Measurements from ENCODE around the gene ERAL1.
"Not testable (repeated sequence)": the region's sequence is repeated elsewhere in the genome, so short reads cannot be mapped to it uniquely, and the experiment has no call there.

The ERAL1 gene

DNA sequence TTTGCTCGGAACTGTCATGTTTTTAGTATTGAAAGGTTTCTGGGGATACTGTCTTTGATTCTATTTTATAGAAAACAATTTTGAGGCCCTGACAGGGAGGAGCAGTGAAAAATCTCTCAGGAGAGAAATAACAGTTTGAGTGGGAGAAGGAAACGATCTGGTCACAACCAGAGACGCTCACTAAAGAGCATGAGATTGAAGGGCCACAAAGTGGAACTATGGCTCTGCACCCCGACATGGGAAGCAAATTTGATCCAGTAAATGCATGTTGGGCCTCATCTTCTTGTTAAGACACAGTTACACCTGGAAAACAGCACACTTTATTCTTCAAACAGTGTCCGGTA is 492 bp downstream of the ERAL1 start:
- DNase-seq: no peak

DNA sequence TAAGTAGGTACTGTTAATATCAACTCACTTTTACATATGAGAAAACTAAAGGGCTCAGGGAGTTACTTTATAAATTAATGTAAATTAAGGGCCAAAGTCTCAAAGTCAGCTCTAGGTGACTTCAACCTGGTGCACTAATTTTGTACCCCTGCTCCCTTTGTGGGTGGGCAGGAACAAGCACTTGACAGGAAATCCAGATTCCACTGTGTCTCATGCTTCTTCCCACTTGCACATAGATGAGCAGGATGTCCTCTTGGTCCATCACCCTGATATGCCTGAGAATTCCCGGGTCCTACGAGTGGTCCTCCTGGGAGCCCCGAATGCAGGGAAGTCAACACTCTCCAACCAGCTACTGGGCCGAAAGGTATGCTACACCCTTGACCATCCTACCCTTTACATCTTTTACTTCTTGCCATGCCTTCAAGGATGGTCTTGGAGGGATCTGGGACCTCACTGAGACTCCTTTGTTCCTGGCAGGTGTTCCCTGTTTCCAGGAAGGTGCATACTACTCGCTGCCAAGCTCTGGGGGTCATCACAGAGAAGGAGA is 1.3 kb downstream of the ERAL1 start:
- no peak for DNase-seq

DNA sequence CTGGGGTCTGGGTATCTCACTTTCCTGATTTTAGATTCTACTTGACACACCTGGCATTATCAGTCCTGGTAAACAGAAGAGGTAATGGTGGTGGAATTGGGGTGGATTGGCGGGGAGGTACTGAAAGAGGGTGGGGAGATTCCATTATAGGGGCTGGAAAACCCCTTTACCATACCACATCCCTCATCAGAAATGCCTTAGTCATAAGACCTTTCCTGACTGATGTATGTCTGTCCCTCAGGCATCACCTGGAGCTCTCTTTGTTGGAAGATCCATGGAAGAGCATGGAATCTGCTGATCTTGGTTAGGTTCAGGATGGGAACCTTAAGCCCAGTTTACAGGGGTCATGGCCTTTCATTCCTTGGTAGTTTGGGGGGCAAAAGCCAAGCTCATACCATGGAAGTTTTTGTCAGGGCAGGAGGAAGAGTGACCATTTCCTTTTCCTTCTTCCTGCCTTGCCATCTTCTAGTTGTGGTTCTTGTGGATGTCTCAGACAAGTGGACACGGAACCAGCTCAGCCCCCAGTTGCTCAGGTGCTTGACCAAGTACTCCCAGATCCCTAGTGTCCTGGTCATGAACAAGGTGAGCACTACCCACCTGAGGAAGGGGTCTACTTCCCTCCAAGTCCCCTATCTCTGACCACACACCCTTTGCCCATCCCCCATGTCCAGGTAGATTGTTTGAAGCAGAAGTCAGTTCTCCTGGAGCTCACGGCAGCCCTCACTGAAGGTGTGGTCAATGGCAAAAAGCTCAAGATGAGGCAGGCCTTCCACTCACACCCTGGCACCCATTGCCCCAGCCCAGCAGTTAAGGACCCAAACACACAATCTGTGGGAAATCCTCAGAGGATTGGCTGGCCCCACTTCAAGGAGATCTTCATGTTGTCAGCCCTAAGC is 3.3 kb downstream of the ERAL1 start:
- DNase-seq: no peak

DNA sequence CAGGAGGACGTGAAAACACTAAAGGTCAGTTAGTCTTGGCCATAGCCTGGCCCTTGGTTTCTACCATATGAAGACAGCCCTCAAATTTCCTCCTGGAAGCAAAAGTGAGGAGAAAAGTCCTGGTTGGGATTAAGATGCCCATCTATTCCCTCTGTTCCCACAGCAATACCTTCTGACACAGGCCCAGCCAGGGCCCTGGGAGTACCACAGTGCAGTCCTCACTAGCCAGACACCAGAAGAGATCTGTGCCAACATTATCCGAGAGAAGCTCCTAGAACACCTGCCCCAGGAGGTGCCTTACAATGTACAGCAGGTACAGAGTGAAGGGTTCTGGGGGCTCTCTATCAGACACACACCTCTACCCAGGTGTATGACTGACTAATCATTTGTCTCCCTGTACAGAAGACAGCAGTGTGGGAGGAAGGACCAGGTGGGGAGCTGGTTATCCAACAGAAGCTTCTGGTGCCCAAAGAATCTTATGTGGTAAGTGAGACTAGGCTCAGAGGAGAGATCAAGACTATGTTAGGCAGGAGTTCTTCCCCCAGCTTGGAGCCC is 4.1 kb downstream of the ERAL1 start:
- no peak for DNase-seq

DNA sequence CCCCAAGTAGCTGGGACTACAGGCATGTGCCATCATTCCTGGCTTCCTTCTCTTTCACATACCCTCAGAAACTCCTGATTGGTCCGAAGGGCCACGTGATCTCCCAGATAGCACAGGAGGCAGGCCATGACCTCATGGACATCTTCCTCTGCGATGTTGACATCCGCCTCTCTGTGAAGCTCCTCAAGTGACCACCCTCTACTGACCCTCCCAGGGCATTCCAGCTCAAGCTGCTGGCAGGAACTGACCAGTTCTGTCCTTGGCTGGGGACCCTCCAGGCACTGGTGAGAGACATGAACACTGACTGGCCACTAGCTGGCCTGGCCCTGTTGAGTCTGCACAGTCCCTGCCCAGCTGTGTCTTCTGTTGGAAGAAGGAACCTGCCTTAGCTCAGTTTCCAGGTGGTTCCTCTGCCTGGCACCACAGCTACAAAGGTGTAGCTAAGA is 5.6 kb downstream of the ERAL1 start:
- DNase-seq: no peak

DNA sequence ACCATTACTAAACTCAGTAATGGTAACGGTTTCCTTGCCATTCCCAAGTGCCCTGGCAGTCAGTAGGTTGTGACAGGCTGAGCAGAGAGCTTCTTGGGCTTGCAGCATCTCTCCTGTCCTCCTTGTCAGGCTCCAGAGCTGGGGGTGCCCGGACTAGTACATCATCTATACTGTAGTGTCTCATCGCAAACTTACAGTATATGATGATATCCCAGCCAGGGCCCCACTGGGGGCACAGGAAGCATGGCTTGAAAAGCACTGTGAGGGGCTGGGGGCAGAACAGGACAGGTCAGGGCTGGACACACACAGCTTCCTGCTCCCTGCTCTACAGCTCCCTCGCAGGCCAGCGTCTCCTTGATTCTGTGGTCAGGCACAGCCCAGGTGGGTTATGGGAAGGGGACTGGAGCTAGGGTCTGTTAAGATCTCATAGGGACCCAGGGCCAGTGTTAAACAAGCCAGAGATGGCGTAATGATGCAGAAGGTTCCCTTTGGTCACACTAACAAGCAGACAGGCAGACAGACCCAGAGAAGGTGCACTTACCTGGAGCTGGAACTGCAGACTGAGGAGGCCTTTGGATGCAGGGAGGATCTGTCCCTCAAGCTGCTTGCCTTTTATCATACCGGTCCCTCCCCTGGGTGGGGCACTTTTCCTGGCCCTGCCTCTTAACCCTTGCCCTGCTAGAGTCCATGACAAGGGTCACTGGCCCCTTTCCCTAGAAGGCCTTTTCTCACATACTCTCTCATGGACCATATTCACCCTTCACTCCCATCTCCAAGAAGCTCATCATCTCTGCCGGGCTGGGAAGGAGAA is 6.8 kb downstream of the ERAL1 start:
- no peak for DNase-seq

DNA sequence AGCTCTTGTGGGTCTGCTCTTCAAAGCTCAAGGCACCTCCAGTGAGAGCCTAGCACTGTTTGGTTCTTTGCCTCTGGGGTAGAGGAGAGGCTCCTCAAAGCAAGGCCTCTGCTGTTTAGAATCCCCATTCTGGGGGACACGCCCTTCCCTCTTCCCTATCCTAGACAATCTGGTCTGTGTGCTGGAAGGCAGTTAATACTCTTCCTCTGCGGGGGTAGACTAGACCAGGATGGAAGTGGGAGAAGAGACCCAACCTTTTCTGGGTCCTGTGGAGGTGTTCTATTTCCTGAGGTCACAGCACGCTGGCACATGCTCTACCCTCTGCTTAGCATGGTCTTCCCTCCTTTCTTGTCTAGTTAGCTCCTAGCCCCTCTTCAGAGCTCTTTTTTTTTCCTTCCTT is 7.7 kb downstream of the ERAL1 start:
- DNase-seq: no peak

DNA sequence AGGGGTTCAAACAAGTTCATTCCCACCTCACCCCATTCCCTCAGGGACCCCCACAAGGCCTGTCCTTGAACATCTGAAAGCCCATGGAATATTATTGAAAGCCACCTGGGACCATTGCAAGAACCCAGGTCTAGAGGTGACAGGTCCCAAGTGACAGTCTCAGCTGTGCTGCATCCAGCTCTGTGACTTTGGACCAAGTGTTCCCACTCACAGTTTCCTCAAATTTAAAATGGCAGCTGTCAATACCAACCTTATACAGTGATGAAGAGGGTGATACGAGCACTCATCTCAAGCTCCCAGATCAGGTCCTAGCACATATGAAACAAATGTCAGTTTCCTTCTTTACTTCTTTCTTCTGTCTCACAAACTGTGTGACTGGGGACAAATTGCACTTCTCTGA is 9.1 kb downstream of the ERAL1 start:
- DNase-seq: no peak

DNA sequence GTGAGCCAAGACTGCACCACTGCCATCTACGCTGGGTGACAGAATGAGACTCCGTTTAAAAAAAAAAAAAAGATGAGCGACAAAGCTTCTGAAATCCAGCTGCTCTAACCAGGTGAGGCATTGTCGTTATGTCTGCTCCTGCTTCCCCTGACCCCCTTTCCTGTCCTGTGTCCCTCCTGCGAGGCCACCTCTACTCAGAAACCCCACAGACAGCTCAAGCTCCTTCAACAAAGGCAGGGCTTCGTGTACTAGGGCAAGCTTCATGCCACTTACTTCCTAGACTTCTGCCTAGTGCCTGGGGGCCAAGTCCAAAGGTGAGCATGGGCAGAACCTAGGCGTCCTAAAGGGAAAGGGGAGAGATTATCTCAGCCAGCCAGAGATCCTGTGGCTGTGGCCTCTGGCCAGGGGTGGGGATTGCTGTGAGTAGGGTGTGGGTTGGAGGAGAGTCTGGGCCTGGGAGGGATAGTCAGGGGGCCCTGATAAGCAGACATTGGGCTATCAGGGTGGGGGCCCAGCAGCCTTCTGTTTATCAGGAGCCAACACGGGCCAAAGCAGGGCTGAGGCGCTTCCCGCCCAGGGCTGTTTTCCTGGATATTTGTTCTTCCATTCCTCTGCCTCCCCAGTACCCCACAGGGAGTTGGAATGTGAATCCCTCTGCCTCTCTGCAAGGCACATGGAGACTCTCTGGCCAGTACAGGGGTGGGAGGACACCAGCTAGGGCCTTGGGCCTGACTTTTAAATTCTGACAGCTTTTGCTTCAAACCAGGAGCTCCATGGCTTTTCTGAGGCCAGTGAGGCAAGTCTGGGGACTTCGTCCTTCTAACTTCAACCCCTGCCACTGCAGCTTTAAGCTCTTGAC is 10.4 kb downstream of the ERAL1 start:
- DNase-seq: no peak

DNA sequence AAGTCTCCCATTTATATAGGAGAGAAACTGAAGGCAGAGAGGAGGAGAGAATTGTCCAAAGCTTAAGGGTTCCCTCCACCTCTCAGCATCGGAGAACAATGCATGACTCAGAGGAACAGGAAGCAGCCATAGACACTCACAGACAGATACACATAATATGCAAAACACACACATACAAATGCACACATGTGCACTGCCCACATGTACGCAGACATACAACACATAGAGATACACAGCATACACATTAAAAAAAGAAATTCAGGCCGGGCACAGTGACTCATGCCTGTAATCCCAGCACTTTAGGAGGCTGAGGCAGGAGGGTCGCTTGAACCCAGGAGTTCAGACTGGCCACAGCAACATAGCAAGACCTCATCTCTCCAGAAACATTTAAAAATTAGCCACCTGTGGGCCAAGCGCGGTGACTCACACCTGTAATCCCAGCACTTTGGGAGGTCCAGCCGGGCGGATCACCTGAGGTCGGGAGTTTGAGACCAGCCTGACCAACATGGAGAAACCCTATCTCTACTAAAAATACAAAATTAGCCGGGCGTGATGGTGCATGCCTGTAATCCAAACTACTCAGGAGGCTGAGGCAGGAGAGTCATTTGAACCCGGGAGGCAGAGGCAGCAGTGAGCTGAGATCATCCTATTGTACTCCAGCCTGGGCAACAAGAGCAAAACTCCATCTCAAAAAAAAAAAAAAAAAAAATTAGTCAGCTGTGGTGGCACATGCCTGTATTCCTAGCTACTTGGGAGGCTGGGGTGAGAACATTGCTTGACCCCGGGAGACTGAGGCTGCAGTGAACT is 11.3 kb downstream of the ERAL1 start:
- no peak for DNase-seq

DNA sequence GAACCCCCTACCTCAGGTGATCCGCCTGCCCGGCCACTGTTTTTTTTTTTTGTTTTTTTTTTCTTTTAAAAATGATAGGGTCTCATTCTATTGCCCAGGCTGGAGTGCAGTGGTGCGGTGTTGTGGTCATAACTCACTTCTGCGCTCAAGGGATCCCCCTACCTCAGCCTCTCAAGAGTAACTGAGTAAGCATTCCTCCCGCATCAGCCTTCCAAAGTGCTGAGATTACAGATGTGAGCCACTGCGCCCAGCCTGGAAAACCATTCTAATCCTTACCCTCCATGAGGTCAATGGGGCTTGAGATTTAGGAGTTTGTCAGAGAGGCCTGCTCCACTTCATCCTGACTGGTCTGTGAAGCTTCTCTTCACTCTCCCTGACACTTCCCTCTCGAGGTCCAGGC is 12.5 kb downstream of the ERAL1 start:
- no peak for DNase-seq

DNA sequence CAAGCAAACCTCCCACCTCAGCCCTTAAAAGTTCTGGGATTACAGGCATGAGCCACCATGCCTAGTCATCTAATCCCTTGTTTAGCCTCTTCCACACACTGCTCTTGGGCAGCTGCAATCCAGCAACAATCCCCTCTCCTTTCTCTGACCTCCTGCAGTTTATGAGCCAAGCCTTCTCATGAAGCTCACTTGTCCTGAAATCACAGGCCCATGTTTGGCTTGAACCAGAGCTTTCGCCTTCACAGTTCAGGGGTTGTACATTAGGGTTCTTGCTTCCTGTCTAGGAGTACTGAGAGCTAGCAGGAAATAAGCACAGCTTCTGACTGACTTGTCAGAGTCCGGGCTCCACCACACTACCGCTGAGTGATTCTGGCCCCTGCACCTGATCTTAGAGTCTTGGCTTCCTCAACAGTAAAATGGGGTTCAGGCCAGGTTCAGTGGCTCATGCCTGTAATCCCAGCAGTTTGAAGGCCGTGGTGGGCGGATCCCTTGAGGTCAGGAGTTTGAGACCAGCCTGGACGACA is 16.3 kb downstream of the ERAL1 start:
- no peak for DNase-seq

DNA sequence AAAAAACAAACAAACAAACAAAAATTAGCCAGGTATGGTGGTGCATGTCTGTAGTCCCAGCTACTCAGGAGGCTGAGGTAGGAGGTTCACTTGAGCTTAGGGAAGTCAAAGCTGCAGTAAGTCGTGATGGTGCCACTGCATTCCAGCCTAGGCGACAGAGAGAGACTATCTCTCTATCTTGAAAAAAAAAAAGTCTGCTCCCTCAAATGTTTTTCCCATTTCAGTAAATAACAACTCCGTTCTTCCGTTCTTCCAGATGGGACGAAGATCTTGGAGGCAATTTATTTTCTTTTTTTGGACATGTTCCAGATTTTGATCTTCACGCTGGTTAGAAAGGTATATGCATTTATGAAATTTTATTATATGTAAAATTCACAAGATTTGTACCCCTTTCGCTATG is 19.0 kb downstream of the ERAL1 start:
- DNase-seq: no peak

DNA sequence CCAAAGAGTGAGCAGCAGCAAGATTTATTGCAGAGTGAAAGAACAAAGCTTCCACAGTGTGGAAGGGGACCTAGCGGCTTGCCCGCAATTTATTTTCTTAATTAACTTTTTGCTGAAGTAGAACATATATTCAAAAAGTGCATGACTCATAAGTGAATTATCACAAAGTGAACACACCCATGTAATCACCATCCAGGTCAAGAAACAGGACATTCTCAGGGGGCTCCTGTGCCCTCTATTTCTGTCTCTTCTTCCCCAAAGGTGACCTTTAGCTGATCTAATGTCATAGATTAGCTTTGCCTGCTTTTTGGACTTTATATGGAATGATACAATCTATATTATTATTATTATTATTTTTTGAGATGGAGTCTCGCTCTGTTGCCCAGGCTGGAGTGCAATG is 19.9 kb downstream of the ERAL1 start:
- no peak for DNase-seq

DNA sequence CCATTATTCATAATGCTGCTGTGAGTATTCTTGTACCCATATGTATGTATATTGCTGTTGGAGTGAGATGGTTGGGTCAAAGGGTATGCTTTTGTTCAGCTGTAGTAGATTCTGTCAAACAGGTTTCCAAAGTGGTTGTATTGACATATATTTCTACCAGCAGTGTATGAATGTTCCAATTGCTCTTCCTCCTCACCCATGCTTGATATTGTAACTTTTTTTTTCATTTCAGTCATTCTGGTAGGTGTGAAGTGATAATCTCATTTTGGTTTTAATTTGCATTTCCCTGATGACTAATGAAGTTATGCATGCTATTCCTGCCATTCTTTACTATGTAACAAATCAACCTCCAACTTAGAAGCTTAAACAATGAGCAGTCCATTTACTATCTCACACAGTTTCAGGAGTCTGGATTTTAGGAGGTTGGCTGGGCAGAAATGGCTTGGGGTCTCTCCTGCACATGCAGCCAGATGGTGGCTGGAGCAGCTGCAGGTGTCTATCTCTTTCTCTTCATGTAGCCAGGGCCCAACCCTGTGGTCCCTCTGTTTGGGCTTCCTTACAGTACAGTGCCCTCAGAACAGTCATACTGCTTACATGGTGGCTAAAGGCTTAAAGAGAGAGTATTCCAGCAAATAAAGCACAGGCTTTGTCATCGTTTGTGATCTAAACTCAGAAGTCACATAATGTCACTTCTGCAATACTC is 21.2 kb downstream of the ERAL1 start:
- DNase-seq: no peak

DNA sequence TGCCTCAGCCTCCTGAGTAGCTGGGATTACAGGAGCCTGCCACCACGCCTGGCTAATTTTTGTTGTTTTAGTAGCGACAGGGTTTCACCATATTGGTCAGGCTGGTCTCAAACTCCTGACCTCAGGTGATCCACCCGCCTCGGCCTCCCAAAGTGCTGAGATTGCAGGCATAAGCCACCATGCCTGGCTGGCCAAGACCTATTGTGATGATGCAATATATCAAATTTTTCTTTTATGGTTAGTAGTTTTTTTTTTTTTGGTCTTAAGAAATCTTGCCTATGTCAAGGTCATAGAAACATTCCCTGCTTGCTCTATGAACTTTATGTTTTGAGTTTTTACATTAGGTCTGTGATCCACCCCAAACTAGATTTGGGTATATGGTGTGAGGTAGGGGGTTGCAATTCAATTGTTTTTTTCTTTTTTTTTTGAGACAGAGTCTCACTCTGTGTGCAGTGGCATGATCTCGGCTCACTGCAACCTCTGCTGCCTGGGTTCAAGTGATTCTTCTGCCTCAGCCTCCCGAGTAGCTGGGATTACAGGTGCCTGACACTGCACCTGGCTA is 22.4 kb downstream of the ERAL1 start:
- not testable (repeated sequence) for DNase-seq

DNA sequence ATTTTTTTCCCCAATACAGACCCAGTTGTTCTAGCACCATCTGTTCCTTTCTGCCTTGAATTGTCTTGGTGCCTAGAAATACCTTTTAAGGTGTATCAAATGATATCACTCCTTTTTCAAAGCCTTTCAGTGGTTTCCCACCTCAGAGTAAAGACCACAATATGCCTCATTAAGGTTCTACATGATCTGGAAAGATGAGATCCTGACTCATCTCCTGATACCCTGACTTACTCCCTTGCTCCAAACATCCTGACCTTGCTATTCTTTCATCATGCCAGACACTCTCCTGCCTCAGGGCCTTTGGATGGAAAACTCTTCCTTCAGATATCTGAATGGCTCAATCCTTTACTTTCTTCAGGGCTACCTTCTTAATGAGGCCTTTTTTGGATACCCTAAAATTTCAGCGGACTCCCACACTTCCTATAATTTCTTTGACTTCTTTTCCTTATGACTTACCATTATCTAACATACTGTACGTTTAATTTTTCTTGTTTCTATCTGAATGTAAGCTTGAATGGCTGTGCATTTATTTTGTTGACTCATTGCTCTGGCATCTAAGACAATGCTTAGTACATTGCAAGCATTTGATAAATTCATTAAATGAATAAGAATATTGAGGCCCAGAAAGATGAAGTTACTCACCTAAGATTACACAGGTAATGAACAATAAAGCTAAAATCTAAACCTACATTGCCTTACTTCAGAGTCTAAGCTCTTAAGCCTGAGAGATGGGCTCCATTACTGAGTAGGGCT is 23.5 kb downstream of the ERAL1 start:
- no peak for DNase-seq

DNA sequence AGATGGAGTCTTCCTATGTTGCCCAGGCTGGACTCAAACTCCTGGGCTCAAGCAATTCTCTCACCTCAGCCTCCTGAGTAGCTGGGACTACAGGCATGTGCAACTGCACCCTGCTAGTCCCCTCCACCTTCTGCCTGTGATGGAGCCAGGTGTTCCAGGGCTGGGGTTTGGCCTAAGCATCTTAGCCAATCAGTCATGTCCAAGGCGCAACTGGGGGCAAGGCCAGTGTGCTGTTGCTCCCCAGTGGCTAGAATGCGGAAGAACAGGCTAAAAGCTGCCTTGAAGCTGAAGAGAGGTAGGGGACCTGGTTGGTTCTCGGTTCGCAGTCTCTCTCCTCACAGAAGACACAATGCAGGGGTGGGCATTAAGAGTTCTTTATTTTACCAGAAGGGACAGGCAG is 24.2 kb downstream of the ERAL1 start:
- DNase-seq: no peak

DNA sequence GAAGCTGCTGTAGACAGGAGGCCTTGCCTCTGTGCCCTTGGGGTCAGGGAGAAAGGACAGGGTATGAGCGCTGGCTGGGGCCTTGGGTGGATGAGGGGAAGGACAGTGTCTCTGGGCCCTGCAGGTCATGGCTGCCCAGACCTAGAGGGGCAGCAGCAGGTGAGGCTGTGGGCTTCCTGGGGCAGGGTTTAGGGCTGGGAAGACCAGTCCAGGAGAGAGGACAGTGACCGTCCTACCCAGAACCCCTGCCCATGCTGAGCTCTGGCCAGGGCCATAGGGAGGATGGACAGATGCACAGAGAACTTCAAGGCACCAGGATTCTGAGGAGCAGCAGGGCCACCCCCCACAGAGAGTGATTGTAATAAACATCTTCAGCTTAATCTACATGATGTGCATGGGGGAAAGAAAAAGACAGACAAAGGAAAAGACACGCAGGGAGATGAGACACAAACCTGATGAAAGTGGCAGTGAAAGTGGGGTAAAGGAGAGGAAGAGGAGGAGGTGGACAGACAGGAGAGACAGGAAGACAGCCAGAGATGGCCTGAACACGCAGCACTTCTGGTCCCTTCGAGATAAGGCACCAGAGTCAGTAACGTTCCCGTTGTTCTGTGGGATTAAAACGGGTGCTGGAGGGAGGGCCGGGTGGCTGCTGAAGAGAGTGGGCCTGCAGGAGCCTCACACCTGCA is 25.2 kb downstream of the ERAL1 start:
- no peak for DNase-seq

Measured in DMS79 treated with DMSO at 0.1 percent for 48 hours (cell line).